Chondrocyte (in vitro differentiated cells): Measurements from ENCODE around the gene CACNA1G. TPM values are rescaled to one million over a fixed set of nuclear protein-coding genes. Genes with fewer than 3 reads are reported as not detected.

Experiments
- DNase-seq: peaks from one replicate; pipeline ENCODE4 v3.0.0; 2021; ENCODE audit warnings: mixed read lengths, low spot score
- H3K27ac Mint-ChIP-seq: one replicate; pipeline ENCODE4 v1.8.0; 2021; ENCODE audit warnings: mild to moderate bottlenecking, moderate library complexity, mixed read lengths; ENCODE audit not compliant: unreplicated experiment
- H3K27me3 Mint-ChIP-seq: 2 replicates; pipeline ENCODE4 v1.8.0; 2021; ENCODE audit warnings: low read depth, mixed read lengths
- H3K36me3 Mint-ChIP-seq: 2 replicates; pipeline ENCODE4 v1.8.0; 2021; ENCODE audit warnings: low read depth, mixed read lengths
- H3K4me1 Mint-ChIP-seq: 2 replicates; pipeline ENCODE4 v1.8.0; 2021; ENCODE audit warnings: low read depth, mild to moderate bottlenecking, mixed read lengths
- H3K4me3 Mint-ChIP-seq: one replicate; pipeline ENCODE4 v1.8.0; 2021; ENCODE audit warnings: mild to moderate bottlenecking, moderate library complexity, mixed read lengths; ENCODE audit not compliant: unreplicated experiment
- H3K9me3 Mint-ChIP-seq: 2 replicates; pipeline ENCODE4 v1.8.0; 2021; ENCODE audit warnings: low read depth, mixed read lengths
- CTCF ChIP-seq: fragments of 200-600 bp; sonication (generic); IDR thresholded peaks from 2 replicates; pipeline ENCODE4 v1.5.0; 2021; ENCODE audit warnings: antibody characterized with exemption, mild to moderate bottlenecking, moderate library complexity
- total RNA-seq: library from RNA; stranded (reverse); gene quantifications from 3 replicates; pipeline ENCODE4 v1.2.1, GENCODE V29; 2021

Gene CACNA1G
- total RNA-seq, 1 donor from 2014 or later = 0.10 TPM

DNA sequence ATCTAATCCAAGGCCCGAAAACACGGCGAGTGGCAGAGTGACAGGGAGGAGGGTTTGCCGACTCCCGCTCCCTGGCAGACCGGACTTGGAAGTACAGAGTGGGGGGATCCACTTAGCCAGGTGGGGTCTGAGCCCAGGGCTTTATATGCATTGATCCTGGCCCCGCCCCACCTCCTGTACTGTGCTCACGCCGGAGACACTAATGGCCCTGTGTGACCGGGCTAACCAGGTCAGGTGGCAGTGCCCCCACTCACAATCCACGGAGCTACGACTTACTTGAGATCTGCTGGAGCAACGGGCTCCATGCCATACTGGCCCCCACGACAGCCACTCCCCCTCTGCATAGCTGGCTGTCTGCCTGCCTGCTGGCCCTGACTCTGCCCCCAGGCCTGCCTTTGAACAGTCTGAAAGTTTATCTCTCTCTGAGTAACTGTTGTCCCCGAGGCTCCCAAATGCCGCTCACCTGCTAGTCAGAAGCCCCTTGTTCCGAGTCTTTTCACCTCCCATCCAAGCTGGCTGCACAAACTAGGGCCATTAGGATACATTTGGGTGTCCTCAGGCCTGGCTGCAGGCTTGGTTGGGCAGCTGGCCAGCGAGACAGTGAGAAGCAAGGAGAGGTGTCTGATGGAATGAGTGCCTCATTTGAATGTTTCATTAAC, 28.0 kb downstream of the CACNA1G start:
- Mint-ChIP-seq H3K9me3 (no peaks in the 10 kb centered on the region), H3K27me3 (peaks cover 16% of the 10 kb centered on the region), H3K36me3 (no peaks in the 10 kb centered on the region), H3K27ac (peak overlapping the region; percentile 85), H3K4me3 (no peak overlapping the region), H3K4me1 (peaks cover 16% of the 10 kb centered on the region)
- DNase-seq = no peak
- TF ChIP-seq CTCF = no peak

DNA sequence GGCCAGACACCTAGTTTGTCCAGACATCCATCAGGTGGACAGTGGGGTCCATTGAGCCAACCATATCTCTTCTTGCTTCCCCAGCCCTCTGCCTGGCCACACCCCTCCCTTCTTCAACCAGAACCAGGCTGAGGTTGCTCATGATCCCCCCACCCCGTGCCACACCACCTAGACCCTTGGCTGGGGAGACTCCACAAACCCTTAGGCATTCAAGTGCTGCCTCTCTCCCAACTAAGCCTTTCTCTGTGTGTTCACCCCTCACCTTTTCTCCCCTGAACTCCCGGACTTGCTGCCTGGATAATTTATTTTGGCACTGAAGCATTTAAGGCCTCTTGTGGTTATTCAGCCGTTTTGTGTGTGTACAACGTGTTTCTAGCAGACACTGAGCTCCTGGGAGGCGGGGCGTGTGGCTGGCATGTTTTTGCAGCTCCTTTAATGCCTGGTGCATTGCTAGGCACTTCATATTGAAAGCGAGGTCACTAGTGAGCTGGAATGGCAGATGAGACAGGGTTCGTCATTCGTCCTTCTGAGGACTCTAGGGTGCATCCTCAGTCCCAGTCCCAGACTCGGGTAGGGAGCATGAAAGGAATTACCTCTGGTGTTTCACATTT, 28.7 kb downstream of the CACNA1G start:
- no peaks in the 10 kb centered on the region for H3K36me3 Mint-ChIP-seq
- peaks cover 11% of the 10 kb centered on the region for H3K27me3 Mint-ChIP-seq
- H3K27ac Mint-ChIP-seq = peak overlapping the region; percentile 85
- peaks cover 16% of the 10 kb centered on the region for H3K4me1 Mint-ChIP-seq
- no peaks in the 10 kb centered on the region for H3K9me3 Mint-ChIP-seq
- no peak overlapping the region for H3K4me3 Mint-ChIP-seq
- TF ChIP-seq CTCF = no peak
- DNase-seq = no peak

DNA sequence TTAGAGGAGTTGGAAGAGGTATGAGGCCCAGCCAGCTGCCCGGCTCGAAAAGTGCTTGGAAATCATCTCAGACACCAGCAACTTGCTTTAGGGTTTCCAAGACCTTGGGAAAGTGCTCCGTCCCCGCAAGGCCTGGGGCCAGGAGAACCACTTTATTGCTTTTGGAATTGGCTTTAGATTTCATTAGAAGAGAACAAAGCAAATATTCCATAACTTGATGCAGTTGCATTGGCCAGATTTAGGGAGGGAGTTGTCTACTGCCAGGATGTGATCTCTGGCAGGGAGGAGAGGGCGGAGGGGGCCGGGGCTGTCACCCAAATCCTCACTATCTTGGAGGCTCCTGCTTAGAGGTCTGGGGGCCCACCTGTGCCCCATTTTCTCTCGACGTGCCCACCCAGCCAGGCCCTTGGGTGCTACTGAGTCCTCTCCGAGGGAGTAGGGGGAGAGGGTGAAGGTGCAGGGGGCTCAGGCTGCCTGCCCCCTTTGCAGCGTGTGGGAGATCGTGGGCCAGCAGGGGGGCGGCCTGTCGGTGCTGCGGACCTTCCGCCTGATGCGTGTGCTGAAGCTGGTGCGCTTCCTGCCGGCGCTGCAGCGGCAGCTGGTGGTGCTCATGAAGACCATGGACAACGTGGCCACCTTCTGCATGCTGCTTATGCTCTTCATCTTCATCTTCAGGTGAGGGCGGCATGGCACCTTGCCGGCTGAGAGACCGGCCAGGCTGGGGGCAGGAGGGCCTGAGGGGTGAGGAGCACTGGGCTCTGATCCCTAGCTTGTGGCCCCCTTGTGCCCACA, 30.6 kb downstream of the CACNA1G start:
- H3K4me3 Mint-ChIP-seq = no peak overlapping the region
- H3K27me3 Mint-ChIP-seq = peaks cover 7% of the 10 kb centered on the region
- H3K36me3 Mint-ChIP-seq = no peaks in the 10 kb centered on the region
- TF ChIP-seq CTCF = no peak
- DNase-seq = no peak
- peaks cover 16% of the 10 kb centered on the region for H3K4me1 Mint-ChIP-seq
- H3K27ac Mint-ChIP-seq = no peak overlapping the region
- no peaks in the 10 kb centered on the region for H3K9me3 Mint-ChIP-seq

GRCh38 chr17:50593321-50593720, 32.8 kb downstream of the CACNA1G start:
- no peak for TF ChIP-seq CTCF
- no peak overlapping the region for H3K27ac Mint-ChIP-seq
- no peaks in the 10 kb centered on the region for H3K36me3 Mint-ChIP-seq
- no peaks in the 10 kb centered on the region for H3K9me3 Mint-ChIP-seq
- H3K4me3 Mint-ChIP-seq = no peak overlapping the region
- no peak for DNase-seq
- peaks cover 16% of the 10 kb centered on the region for H3K4me1 Mint-ChIP-seq
- H3K27me3 Mint-ChIP-seq = peaks cover 4% of the 10 kb centered on the region

DNA sequence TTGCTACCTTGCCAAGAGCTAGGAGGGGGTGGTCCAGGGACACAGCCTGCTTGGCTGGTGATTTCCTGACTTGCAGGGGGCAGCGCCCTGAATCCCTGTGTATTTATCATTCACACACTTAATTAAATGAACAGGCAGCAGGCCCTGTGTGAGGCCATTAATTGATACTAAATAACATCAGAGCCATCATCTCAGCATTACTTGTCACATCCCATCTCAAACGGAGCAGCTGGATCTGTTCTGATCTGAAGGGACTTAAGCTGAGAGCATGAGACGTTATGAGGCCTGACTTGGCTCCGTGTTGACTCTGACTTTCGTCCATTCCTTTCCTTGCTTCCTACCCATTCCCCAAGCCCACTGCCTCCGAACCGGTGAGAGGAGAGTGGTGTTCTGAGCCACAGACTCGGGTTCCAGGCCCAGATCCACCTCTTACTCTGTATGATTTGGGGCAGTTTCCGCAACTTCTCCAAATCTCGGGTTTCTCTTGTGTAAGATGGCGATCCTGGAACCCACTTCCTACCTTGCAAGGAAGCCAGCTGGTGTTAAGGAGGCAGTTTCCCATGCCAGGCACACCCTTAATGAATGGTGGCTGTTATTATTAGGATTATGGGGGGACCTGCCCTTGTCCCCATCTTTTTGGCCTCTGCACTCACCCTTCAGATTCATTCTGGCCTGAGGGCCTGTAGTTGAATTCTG, 33.8 kb downstream of the CACNA1G start:
- TF ChIP-seq CTCF = no peak
- no peak overlapping the region for H3K27ac Mint-ChIP-seq
- peaks cover 7% of the 10 kb centered on the region for H3K4me1 Mint-ChIP-seq
- no peak overlapping the region for H3K4me3 Mint-ChIP-seq
- DNase-seq = no peak
- no peaks in the 10 kb centered on the region for H3K9me3 Mint-ChIP-seq
- no peaks in the 10 kb centered on the region for H3K36me3 Mint-ChIP-seq
- H3K27me3 Mint-ChIP-seq = peaks cover 4% of the 10 kb centered on the region
